Measurements from ENCODE around the gene DGKB. TPM values are rescaled to one million over a fixed set of nuclear protein-coding genes. Genes with fewer than 3 reads are reported as not detected.

DGKB gene
- total RNA-seq, 2 donors from 2014 or later = 0.44 to 0.63 TPM

- Histone ChIP-seq H3K4me1 (peaks cover 0 to 24% of the 10 kb centered on the region in 2 donors), H3K27ac (peak overlapping the region in 1 of 2 donors; percentile 62), H3K4me3 (peak overlapping the region in 1 of 2 donors; percentile 12), H3K36me3 (no peaks in the 10 kb centered on the region), H3K27me3 (no peaks in the 10 kb centered on the region), H3K9me3 (peaks cover 0 to 17% of the 10 kb centered on the region in 2 donors)
- no peak for TF ChIP-seq CTCF (IDR thresholded peaks at IDR 0.05)
- no peak for DNase-seq (ENCODE audit: low spot score)
These were observed 705.3 kb downstream of the DGKB start for GRCh38 chr7:14197280-14197679.

- Histone ChIP-seq H3K4me3 (no peak overlapping the region), H3K27me3 (no peaks in the 10 kb centered on the region), H3K9me3 (peaks cover 0 to 17% of the 10 kb centered on the region in 2 donors), H3K36me3 (no peaks in the 10 kb centered on the region), H3K4me1 (peaks cover 0 to 24% of the 10 kb centered on the region in 2 donors), H3K27ac (peak overlapping the region in 1 of 2 donors; percentile 62)
- DNase-seq (ENCODE audit: low spot score) = no peak
- TF ChIP-seq CTCF (IDR thresholded peaks at IDR 0.05) = no peak
These were observed 706.0 kb downstream of the DGKB start for GRCh38 chr7:14196555-14196954.

GRCh38 chr7:14195871-14196270 is 706.7 kb downstream of the DGKB start:
- Histone ChIP-seq H3K27me3 (no peaks in the 10 kb centered on the region), H3K4me1 (peaks cover 0 to 24% of the 10 kb centered on the region in 2 donors), H3K27ac (peak overlapping the region in 1 of 2 donors; percentile 62), H3K9me3 (peaks cover 0 to 17% of the 10 kb centered on the region in 2 donors), H3K4me3 (no peak overlapping the region), H3K36me3 (no peaks in the 10 kb centered on the region)
- TF ChIP-seq CTCF (IDR thresholded peaks at IDR 0.05) = no peak
- DNase-seq (ENCODE audit: low spot score) = no peak

GRCh38 chr7:14195079-14195478 is 707.5 kb downstream of the DGKB start:
- no peak for DNase-seq (ENCODE audit: low spot score)
- Histone ChIP-seq H3K27me3 (no peaks in the 10 kb centered on the region), H3K36me3 (no peaks in the 10 kb centered on the region), H3K4me3 (no peak overlapping the region), H3K4me1 (peaks cover 0 to 24% of the 10 kb centered on the region in 2 donors), H3K9me3 (peaks cover 0 to 17% of the 10 kb centered on the region in 2 donors), H3K27ac (no peak overlapping the region)
- no peak for TF ChIP-seq CTCF (IDR thresholded peaks at IDR 0.05)

GRCh38 chr7:14191686-14192098 is 710.9 kb downstream of the DGKB start:
- Histone ChIP-seq H3K36me3 (no peaks in the 10 kb centered on the region), H3K9me3 (no peaks in the 10 kb centered on the region), H3K27me3 (no peaks in the 10 kb centered on the region), H3K27ac (peak overlapping the region in 1 of 2 donors; percentile 61), H3K4me3 (no peak overlapping the region), H3K4me1 (peaks cover 0 to 12% of the 10 kb centered on the region in 2 donors)
- TF ChIP-seq CTCF (IDR thresholded peaks at IDR 0.05) = no peak
- no peak for DNase-seq (ENCODE audit: low spot score)

GRCh38 chr7:14184292-14184864 is 718.2 kb downstream of the DGKB start:
- H3K4me1 ChIP-seq = no peaks in the 10 kb centered on the region
- no peak overlapping the region for H3K4me3 ChIP-seq
- DNase-seq (ENCODE audit: low spot score) = no peak
- H3K27me3 ChIP-seq = no peaks in the 10 kb centered on the region
- H3K9me3 ChIP-seq = no peaks in the 10 kb centered on the region
- H3K27ac ChIP-seq = no peak overlapping the region
- no peaks in the 10 kb centered on the region for H3K36me3 ChIP-seq
- no peak for TF ChIP-seq CTCF (IDR thresholded peaks at IDR 0.05)
